Mononuclear cell (primary cell): ENCODE data around the gene PPM1N. TPM values are rescaled to one million over a fixed set of nuclear protein-coding genes. Genes with fewer than 3 reads are reported as not detected.
A peak's percentile ranks its signal among the peaks of the same experiment; 100 is the strongest.

ENCODE experiments used
- H3K27me3 ChIP-seq: 2 replicates; pipeline ENCODE4 v1.6.0; 2011; ENCODE audit warnings: low read length, control low read depth; ENCODE audit not compliant: insufficient read depth
- H3K4me1 ChIP-seq: 2 replicates; pipeline ENCODE4 v1.5.1; 2011; ENCODE audit warnings: mild to moderate bottlenecking, low read length, control low read depth; ENCODE audit not compliant: insufficient read depth
- H3K4me3 ChIP-seq: 2 replicates; pipeline ENCODE4 v1.5.1; 2011; ENCODE audit warnings: mild to moderate bottlenecking, low read length, moderate library complexity
- H3K9me3 ChIP-seq: 2 replicates; pipeline ENCODE4 v1.5.1; 2011; ENCODE audit warnings: low read depth, mild to moderate bottlenecking, control low read depth, low read length
- total RNA-seq: library from RNA; depleted of rRNA; stranded (reverse); fragments of >200 nt; gene quantifications from one replicate; pipeline ENCODE4 v1.2.3, GENCODE V29; 2012

PPM1N gene
- total RNA-seq, 1 donor, result 4.3 TPM

DNA sequence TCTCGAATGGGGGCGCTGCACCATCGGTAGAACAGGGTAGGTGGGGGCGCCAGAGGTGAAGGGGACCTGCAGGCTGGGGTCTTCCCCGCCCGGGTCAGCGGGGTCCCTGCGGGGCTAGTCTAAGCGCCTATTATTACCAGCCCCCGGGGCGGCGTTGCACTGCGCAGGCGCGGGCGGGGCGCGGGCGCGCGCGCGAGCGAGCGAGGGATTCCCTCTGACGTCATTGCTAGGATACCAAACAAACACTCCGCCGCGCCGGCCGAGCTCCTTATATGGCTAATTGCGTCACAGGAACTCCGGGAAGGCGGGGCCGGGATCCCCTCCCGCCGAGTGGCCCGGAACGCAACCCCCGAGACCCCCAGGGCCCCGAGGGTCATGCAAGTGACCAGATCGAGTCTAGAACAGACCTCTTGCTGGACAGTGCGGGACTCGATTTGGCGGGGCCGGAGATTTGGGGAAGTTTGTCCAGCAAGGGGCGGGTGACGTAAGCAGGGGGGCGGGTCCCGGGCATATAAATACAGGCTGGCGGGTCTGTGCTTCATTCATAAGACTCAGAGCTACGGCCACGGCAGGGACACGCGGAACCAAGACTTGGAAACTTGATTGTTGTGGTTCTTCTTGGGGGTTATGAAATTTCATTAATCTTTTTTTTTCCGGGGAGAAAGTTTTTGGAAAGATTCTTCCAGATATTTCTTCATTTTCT lies 30.6 kb upstream of the PPM1N start, which contains the start of gene FOSB:
Gene FOSB, plus strand, starts transcription at position 541 of the 703 bp plus-strand sequence. CDS start 591 bp downstream, outside the sequence.
- H3K4me1 ChIP-seq, result peaks cover 42% of the 10 kb centered on the region
- peak within 1 kb of the TSS; percentile 90 for H3K4me3 ChIP-seq
- H3K27me3 ChIP-seq, result peaks cover 20% of the 10 kb centered on the region

DNA sequence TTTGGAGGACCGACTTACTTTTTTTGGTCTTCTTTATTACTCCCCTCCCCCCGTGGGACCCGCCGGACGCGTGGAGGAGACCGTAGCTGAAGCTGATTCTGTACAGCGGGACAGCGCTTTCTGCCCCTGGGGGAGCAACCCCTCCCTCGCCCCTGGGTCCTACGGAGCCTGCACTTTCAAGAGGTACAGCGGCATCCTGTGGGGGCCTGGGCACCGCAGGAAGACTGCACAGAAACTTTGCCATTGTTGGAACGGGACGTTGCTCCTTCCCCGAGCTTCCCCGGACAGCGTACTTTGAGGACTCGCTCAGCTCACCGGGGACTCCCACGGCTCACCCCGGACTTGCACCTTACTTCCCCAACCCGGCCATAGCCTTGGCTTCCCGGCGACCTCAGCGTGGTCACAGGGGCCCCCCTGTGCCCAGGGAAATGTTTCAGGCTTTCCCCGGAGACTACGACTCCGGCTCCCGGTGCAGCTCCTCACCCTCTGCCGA lies 30.0 kb upstream of the PPM1N start:
- Histone ChIP-seq H3K27me3 (peaks cover 25% of the 10 kb centered on the region), H3K4me1 (peaks cover 46% of the 10 kb centered on the region), H3K9me3 (no peaks in the 10 kb centered on the region), H3K4me3 (peak overlapping the region; percentile 90)

More for the DNA sequence above, 30.6 kb upstream of the PPM1N start, which contains the start of gene FOSB:
- no peaks in the 10 kb centered on the region for H3K9me3 ChIP-seq

DNA sequence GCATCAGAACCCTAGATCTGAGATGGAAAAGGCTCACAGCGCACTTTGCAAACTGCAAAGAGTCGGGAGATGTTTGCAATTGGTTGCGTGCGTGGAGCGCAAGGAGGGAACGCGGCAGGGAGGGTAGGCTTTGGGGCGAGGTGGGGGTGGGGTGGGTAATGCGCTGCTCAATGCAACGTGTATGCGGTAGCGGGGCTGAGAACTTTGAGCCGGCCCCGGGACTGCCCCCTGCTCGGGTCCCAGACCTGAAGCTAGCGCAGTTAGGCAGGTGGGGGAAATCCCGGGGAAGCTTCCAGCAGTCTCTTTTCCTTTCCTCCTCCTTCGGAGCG lies 29.5 kb upstream of the PPM1N start:
- H3K9me3 ChIP-seq, result no peaks in the 10 kb centered on the region
- H3K27me3 ChIP-seq, result peaks cover 30% of the 10 kb centered on the region
- peaks cover 46% of the 10 kb centered on the region for H3K4me1 ChIP-seq
- H3K4me3 ChIP-seq, result peak overlapping the region; percentile 90

DNA sequence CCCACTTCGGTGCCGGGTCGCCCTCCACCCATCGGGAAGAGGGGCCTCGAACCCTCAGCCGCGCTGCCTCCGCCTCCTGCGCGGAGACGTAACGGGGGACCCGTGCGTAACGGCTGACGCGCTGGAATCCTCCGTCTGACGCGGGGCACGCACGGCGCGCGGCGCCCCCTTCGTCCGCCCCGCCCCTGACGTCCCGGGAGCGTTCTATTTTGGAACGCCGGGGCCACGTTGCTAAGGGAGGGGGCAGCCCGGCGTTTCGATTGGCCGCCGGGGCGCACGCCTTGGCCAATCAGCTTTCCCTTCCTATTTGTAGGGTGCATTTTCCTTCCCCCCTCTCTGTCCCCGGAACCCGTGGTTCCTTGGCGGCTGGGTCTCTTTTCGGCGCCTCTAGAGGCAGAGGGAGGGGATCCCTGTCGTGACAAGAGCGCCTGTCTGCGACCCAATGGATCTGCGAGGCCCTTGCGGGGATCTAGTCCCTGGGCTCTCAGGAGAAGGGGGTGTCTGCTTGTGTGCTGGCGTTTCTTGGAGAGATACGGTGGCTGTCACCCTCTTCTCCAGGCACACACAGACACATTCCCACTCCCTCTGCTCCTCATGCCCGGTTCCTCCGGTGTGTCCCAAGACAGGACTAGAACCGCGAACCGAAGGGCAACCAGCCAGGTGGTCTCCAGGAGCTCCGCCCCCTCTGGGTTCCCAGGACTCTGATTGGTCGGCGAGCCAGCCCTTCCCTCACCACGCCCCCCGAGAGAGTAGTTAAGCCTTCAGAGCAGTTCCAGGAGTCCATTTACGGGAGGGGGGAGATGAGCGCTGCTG lies 28.9 kb upstream of the PPM1N start:
- H3K4me1 ChIP-seq, result peaks cover 46% of the 10 kb centered on the region
- no peaks in the 10 kb centered on the region for H3K9me3 ChIP-seq
- H3K27me3 ChIP-seq, result peaks cover 36% of the 10 kb centered on the region
- H3K4me3 ChIP-seq, result peak overlapping the region; percentile 90

DNA sequence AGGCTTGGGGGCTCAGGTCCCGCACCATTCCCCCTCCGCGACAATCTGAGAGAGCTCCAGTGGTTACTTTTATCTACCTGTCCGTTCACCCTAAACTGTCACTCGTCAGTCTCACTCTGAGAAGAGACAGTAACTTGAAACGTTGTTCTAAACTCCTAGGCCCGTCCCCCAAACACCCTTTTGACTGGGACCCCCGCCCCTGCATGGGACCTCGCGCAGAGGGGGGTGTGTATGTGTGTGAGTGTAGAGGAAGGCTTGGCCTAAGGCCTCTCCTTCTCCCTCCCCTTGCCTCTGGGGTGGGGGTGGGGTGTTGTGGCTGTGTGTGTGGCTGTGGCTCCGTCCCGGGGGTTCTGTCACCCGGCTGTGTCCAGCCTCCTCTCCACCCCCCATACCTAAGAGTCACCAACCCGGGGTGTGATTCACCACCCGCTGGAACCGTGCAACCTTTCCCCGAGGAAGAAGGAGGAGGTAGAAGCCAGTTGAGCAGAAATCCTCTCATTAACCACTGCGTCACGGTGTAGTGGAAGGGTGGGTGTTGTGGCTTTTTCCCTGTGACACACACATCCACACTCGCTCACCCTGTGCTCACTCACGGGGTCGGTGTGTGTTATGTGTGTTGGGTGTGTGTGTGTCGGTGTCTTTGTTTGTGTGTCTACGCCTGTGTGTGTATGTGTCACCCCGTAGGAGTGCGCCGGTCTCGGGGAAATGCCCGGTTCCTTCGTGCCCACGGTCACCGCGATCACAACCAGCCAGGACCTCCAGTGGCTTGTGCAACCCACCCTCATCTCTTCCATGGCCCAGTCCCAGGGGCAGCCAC lies 28.1 kb upstream of the PPM1N start:
- Histone ChIP-seq H3K27me3 (peaks cover 43% of the 10 kb centered on the region), H3K4me3 (peak overlapping the region; percentile 90), H3K9me3 (no peaks in the 10 kb centered on the region), H3K4me1 (peaks cover 46% of the 10 kb centered on the region)

DNA sequence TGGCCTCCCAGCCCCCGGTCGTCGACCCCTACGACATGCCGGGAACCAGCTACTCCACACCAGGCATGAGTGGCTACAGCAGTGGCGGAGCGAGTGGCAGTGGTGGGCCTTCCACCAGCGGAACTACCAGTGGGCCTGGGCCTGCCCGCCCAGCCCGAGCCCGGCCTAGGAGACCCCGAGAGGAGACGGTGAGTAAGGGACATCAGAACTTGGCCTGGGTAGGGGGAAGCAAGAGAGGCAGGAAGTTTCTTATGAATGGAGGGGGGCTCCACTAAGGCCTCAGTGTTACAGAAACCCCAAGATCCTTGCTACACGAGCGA lies 27.5 kb upstream of the PPM1N start:
- Histone ChIP-seq H3K4me1 (peaks cover 46% of the 10 kb centered on the region), H3K27me3 (peaks cover 40% of the 10 kb centered on the region), H3K4me3 (no peak overlapping the region), H3K9me3 (no peaks in the 10 kb centered on the region)

DNA sequence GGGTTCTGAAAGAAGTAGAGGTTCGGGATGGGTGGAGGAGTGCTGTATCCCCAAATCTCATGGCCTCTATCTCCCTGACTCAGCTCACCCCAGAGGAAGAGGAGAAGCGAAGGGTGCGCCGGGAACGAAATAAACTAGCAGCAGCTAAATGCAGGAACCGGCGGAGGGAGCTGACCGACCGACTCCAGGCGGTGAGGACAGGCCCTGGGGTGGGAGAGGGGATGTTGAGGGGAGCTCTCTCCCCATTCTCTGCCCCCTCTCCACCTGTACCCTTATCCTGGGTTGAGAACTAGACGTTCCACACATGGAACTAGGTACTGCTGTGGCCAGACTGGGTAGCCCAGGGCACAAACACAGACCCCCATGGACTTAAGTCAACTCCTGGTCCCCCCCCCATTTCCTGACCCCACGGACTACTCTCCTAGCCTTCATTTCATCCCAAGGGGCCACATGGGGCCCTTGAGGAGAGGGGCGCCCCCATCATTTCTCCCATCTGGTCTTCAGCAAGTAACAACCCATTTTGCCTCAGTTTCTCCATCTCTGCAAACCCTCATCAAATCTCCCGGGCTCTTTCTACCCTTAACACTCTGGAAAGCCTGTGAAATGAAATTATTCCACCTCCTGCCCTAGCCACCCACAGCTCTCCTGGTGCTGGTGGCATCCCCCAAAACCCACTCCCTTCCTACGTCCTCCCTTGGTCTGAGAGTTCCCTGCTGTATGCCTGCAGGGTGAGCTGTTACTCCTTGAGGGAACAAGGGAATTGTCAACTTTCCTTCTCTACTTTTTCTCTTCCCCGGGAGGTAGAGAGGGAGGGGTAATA lies 26.9 kb upstream of the PPM1N start:
- Histone ChIP-seq H3K9me3 (no peaks in the 10 kb centered on the region), H3K4me1 (peaks cover 46% of the 10 kb centered on the region), H3K27me3 (peaks cover 40% of the 10 kb centered on the region), H3K4me3 (no peak overlapping the region)

DNA sequence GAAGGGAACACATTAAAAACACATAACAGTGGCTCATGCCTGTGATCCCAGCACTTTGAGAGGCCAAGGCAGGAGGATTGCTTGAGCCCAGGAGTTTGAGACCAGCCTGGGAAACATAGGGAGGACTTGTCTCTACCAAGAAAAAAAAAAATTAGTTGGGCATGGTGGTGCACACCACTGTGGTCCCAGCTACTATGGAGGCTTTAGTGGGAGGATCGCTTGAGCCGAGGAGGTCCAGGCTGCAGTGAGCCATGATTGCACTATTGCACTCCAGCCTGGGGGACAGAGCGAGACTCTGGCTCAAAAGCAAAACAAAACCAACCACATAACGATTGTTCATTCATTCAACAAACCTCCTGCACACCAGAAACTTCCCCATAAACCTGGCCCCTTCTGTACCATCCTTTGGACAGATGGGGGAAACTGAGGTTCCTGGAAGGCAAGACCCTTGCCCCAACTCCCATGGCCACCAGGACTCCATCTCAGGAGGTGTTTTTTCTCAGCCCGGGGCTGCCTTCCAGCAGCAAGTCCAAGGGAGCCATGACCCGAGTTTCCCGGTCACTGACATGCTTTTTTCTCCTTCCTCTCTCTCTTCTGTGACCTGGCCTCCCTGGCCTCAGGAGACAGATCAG lies 26.2 kb upstream of the PPM1N start:
- H3K4me1 ChIP-seq, result peaks cover 45% of the 10 kb centered on the region
- no peaks in the 10 kb centered on the region for H3K9me3 ChIP-seq
- no peak overlapping the region for H3K4me3 ChIP-seq
- H3K27me3 ChIP-seq, result peaks cover 40% of the 10 kb centered on the region

DNA sequence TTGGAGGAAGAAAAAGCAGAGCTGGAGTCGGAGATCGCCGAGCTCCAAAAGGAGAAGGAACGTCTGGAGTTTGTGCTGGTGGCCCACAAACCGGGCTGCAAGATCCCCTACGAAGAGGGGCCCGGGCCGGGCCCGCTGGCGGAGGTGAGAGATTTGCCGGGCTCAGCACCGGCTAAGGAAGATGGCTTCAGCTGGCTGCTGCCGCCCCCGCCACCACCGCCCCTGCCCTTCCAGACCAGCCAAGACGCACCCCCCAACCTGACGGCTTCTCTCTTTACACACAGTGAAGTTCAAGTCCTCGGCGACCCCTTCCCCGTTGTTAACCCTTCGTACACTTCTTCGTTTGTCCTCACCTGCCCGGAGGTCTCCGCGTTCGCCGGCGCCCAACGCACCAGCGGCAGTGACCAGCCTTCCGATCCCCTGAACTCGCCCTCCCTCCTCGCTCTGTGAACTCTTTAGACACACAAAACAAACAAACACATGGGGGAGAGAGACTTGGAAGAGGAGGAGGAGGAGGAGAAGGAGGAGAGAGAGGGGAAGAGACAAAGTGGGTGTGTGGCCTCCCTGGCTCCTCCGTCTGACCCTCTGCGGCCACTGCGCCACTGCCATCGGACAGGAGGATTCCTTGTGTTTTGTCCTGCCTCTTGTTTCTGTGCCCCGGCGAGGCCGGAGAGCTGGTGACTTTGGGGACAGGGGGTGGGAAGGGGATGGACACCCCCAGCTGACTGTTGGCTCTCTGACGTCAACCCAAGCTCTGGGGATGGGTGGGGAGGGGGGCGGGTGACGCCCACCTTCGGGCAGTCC lies 25.5 kb upstream of the PPM1N start:
- no peak overlapping the region for H3K4me3 ChIP-seq
- no peaks in the 10 kb centered on the region for H3K9me3 ChIP-seq
- peaks cover 40% of the 10 kb centered on the region for H3K27me3 ChIP-seq
- peaks cover 47% of the 10 kb centered on the region for H3K4me1 ChIP-seq

DNA sequence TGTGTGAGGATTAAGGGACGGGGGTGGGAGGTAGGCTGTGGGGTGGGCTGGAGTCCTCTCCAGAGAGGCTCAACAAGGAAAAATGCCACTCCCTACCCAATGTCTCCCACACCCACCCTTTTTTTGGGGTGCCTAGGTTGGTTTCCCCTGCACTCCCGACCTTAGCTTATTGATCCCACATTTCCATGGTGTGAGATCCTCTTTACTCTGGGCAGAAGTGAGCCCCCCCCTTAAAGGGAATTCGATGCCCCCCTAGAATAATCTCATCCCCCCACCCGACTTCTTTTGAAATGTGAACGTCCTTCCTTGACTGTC lies 24.9 kb upstream of the PPM1N start:
- Histone ChIP-seq H3K4me3 (no peak overlapping the region), H3K9me3 (no peaks in the 10 kb centered on the region), H3K4me1 (peaks cover 47% of the 10 kb centered on the region), H3K27me3 (peaks cover 40% of the 10 kb centered on the region)

DNA sequence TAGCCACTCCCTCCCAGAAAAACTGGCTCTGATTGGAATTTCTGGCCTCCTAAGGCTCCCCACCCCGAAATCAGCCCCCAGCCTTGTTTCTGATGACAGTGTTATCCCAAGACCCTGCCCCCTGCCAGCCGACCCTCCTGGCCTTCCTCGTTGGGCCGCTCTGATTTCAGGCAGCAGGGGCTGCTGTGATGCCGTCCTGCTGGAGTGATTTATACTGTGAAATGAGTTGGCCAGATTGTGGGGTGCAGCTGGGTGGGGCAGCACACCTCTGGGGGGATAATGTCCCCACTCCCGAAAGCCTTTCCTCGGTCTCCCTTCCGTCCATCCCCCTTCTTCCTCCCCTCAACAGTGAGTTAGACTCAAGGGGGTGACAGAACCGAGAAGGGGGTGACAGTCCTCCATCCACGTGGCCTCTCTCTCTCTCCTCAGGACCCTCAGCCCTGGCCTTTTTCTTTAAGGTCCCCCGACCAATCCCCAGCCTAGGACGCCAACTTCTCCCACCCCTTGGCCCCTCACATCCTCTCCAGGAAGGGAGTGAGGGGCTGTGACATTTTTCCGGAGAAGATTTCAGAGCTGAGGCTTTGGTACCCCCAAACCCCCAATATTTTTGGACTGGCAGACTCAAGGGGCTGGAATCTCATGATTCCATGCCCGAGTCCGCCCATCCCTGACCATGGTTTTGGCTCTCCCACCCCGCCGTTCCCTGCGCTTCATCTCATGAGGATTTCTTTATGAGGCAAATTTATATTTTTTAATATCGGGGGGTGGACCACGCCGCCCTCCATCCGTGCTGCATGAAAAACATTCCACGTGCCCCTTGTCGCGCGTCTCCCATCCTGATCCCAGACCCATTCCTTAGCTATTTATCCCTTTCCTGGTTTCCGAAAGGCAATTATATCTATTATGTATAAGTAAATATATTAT lies 24.3 kb upstream of the PPM1N start:
- H3K9me3 ChIP-seq, result no peaks in the 10 kb centered on the region
- peaks cover 45% of the 10 kb centered on the region for H3K4me1 ChIP-seq
- peaks cover 40% of the 10 kb centered on the region for H3K27me3 ChIP-seq
- no peak overlapping the region for H3K4me3 ChIP-seq

DNA sequence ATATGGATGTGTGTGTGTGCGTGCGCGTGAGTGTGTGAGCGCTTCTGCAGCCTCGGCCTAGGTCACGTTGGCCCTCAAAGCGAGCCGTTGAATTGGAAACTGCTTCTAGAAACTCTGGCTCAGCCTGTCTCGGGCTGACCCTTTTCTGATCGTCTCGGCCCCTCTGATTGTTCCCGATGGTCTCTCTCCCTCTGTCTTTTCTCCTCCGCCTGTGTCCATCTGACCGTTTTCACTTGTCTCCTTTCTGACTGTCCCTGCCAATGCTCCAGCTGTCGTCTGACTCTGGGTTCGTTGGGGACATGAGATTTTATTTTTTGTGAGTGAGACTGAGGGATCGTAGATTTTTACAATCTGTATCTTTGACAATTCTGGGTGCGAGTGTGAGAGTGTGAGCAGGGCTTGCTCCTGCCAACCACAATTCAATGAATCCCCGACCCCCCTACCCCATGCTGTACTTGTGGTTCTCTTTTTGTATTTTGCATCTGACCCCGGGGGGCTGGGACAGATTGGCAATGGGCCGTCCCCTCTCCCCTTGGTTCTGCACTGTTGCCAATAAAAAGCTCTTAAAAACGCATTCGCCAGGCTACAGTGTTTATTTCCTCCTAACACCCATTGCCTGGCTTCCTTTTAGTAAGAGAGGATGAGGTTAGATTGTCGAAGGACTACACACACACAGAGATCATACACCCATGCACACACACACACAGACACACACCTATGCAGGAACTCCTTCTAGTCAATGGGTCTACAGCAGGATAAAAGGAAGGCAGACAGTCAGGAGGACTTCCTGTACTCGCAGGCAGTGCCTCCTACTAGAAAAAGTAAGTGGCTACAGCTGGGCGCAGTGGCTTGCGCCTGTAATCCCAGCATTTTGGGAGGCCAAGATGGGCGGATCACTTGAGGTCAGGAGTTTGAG lies 23.4 kb upstream of the PPM1N start:
- Histone ChIP-seq H3K4me3 (no peak overlapping the region), H3K9me3 (no peaks in the 10 kb centered on the region), H3K27me3 (peaks cover 40% of the 10 kb centered on the region), H3K4me1 (peaks cover 39% of the 10 kb centered on the region)
